NCI-H2107 (cell line): ENCODE data around the gene SENP5.
"Not testable (repeated sequence)": the region's sequence is repeated elsewhere in the genome, so short reads cannot be mapped to it uniquely, and the experiment has no call there.

Source experiments
- DNase-seq: peaks from one replicate; lab custom pipeline; 2025; lab: John Stamatoyannopoulos, UW

SENP5 gene

GRCh38 chr3:196867507-196868296 is at the start of gene SENP5:
Gene SENP5 (plus strand): TSS chr3:196867920. CDS start chr3:196885182, 17,262 bp downstream.
- DNase-seq, result peak; percentile 99

GRCh38 chr3:196821806-196822355 is 45.8 kb upstream of the SENP5 start:
- DNase-seq, result no peak

- DNase-seq, result not testable (repeated sequence)
These were observed 38.1 kb upstream of the SENP5 start for GRCh38 chr3:196829651-196830050.

- DNase-seq, result no peak
These were observed 32.6 kb upstream of the SENP5 start for GRCh38 chr3:196835086-196835485.

- not testable (repeated sequence) for DNase-seq
These were observed 31.1 kb upstream of the SENP5 start for GRCh38 chr3:196836626-196837025.

- peak; percentile 63 for DNase-seq
These were observed 29.8 kb upstream of the SENP5 start for GRCh38 chr3:196837819-196838420.

- not testable (repeated sequence) for DNase-seq
These were observed 28.4 kb upstream of the SENP5 start for GRCh38 chr3:196839351-196839750.

GRCh38 chr3:196842567-196843434 is 24.9 kb upstream of the SENP5 start:
- no peak for DNase-seq

- no peak for DNase-seq
These were observed 24.1 kb upstream of the SENP5 start for GRCh38 chr3:196843435-196844110.

- DNase-seq, result not testable (repeated sequence)
These were observed 23.2 kb upstream of the SENP5 start for GRCh38 chr3:196844235-196845219.

- DNase-seq, result not testable (repeated sequence)
These were observed 19.3 kb upstream of the SENP5 start for GRCh38 chr3:196848375-196848774.

- DNase-seq, result no peak
These were observed 18.5 kb upstream of the SENP5 start for GRCh38 chr3:196849180-196849741.

- DNase-seq, result not testable (repeated sequence)
These were observed 4.7 kb upstream of the SENP5 start for GRCh38 chr3:196863000-196863399.

- DNase-seq, result no peak
These were observed 589 bp upstream of the SENP5 start for GRCh38 chr3:196867155-196867506.

GRCh38 chr3:196868297-196868661 is 559 bp downstream of the SENP5 start:
- no peak for DNase-seq

- no peak for DNase-seq
These were observed 4.6 kb downstream of the SENP5 start for GRCh38 chr3:196872316-196872715.

- DNase-seq, result not testable (repeated sequence)
These were observed 6.9 kb downstream of the SENP5 start for GRCh38 chr3:196874511-196875094.

- no peak for DNase-seq
These were observed 7.5 kb downstream of the SENP5 start for GRCh38 chr3:196875258-196875657.

- no peak for DNase-seq
These were observed 15.6 kb downstream of the SENP5 start for GRCh38 chr3:196883361-196883760.

- DNase-seq, result no peak
These were observed 18.4 kb downstream of the SENP5 start for GRCh38 chr3:196886144-196886543.
